DND-41 (cell line): ENCODE measurements around the gene OR6B2.

ENCODE experiments used
- ATAC-seq: fragments of 200-7000 bp; cut with Tn5 transposase; 3 replicates; pipeline ENCODE4 v1.9.1; 2021; ENCODE audit warnings: low read depth; ENCODE audit not compliant: insufficient read depth
- DNase-seq: peaks from one replicate; pipeline ENCODE4 v3.0.0-alpha.2; 2020
- H2AFZ ChIP-seq: 2 replicates; pipeline ENCODE4 v1.6.0; 2012; ENCODE audit warnings: low read depth, low read length
- H3K27ac ChIP-seq: 2 replicates; pipeline ENCODE4 v1.5.1; 2012; ENCODE audit warnings: low read length, inconsistent platforms
- H3K27me3 ChIP-seq: fragments of 200-600 bp; sonication (generic); 2 replicates; pipeline ENCODE4 v1.6.0; 2012; ENCODE audit warnings: low read length, mild to moderate bottlenecking, inconsistent platforms; ENCODE audit not compliant: insufficient read depth, poor library complexity
- H3K36me3 ChIP-seq: 2 replicates; pipeline ENCODE4 v1.5.1; 2012; ENCODE audit warnings: low read length, inconsistent platforms; ENCODE audit not compliant: insufficient read depth
- H3K4me1 ChIP-seq: 2 replicates; pipeline ENCODE4 v1.5.1; 2012; ENCODE audit warnings: mild to moderate bottlenecking, low read length; ENCODE audit not compliant: insufficient read depth
- H3K4me2 ChIP-seq: 2 replicates; pipeline ENCODE4 v1.6.0; 2012; ENCODE audit warnings: mild to moderate bottlenecking, moderate library complexity, low read length, inconsistent platforms; ENCODE audit not compliant: insufficient read depth
- H3K4me3 ChIP-seq, 2 experiments: fragments of 200-600 bp in 1 of 2; shearing (Covaris generic) in 1 of 2; 2 replicates each; pipeline ENCODE4 v1.5.1; 2012 to 2016; ENCODE audit warnings: inconsistent platforms in 2 of 2, low read length in 2 of 2, mild to moderate bottlenecking in 2 of 2, low read depth in 1 of 2, moderate library complexity in 1 of 2
- H3K79me2 ChIP-seq: 2 replicates; pipeline ENCODE4 v1.6.0; 2012; ENCODE audit warnings: low read length, inconsistent platforms; ENCODE audit not compliant: insufficient read depth
- H3K9ac ChIP-seq: 2 replicates; pipeline ENCODE4 v1.6.0; 2012; ENCODE audit warnings: low read depth, mild to moderate bottlenecking, inconsistent platforms, low read length, moderate library complexity
- H3K9me3 ChIP-seq: 2 replicates; pipeline ENCODE4 v1.5.1; 2012; ENCODE audit warnings: low read length, moderate library complexity, mild to moderate bottlenecking, inconsistent platforms; ENCODE audit not compliant: insufficient read depth, severe bottlenecking
- H4K20me1 ChIP-seq: 2 replicates; pipeline ENCODE4 v1.6.0; 2012; ENCODE audit warnings: low read length; ENCODE audit not compliant: insufficient read depth
- EZH2 ChIP-seq: IDR thresholded peaks from 3 replicates; pipeline ENCODE4 v1.6.1; 2012; ENCODE audit warnings: borderline replicate concordance, low read depth, mild to moderate bottlenecking, moderate library complexity, low read length, inconsistent platforms; ENCODE audit not compliant: severe bottlenecking
- TF ChIP-seq, protein P1 (sequence below): IDR thresholded peaks from 2 replicates; pipeline ENCODE4 v1.5.1; 2012; ENCODE audit warnings: borderline replicate concordance, low read length, moderate library complexity, mild to moderate bottlenecking; ENCODE audit not compliant: poor library complexity, severe bottlenecking; ENCODE audit errors: extremely low read depth

OR6B2 gene

DNA sequence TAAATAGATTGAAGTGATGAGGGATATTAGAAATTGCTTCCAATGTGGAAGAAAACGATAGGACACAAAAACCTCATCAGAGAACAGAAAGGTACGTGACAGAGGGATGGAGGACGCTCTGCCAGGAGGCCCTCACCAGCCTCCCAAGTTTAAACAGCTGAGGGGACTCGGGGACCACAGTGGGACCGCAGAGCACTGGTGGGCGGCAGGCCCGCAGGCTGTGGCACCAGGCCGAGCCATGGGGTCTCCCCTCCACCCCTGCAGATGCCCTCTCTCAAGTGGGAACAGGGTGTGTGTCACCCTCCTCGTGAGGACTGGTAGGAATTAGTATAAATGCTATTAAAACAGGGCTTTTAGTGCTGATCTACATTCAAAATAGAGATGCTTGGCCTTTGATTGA, 15.9 kb downstream of the OR6B2 start:
- TF ChIP-seq, protein P1, sequence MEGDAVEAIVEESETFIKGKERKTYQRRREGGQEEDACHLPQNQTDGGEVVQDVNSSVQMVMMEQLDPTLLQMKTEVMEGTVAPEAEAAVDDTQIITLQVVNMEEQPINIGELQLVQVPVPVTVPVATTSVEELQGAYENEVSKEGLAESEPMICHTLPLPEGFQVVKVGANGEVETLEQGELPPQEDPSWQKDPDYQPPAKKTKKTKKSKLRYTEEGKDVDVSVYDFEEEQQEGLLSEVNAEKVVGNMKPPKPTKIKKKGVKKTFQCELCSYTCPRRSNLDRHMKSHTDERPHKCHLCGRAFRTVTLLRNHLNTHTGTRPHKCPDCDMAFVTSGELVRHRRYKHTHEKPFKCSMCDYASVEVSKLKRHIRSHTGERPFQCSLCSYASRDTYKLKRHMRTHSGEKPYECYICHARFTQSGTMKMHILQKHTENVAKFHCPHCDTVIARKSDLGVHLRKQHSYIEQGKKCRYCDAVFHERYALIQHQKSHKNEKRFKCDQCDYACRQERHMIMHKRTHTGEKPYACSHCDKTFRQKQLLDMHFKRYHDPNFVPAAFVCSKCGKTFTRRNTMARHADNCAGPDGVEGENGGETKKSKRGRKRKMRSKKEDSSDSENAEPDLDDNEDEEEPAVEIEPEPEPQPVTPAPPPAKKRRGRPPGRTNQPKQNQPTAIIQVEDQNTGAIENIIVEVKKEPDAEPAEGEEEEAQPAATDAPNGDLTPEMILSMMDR, result no peak
- no peak for TF ChIP-seq EZH2
- Histone ChIP-seq H3K9ac (no peak overlapping the region), H3K4me2 (no peak overlapping the region), H3K9me3 (no peaks in the 10 kb centered on the region), H3K79me2 (peaks cover 19% of the 10 kb centered on the region; the same call in 1 of the 2 replicates), H3K27me3 (no peaks in the 10 kb centered on the region), H2AFZ (no peak overlapping the region), H3K36me3 (peaks cover 93% of the 10 kb centered on the region), H3K27ac (no peak overlapping the region), H3K4me1 (no peaks in the 10 kb centered on the region), H3K4me3 (no peak overlapping the region), H4K20me1 (0 out of 2 replicates have a peak, but pooled peaks cover 7% of the 10 kb centered on the region)
- ATAC-seq (no peak), DNase-seq (no peak)

DNA sequence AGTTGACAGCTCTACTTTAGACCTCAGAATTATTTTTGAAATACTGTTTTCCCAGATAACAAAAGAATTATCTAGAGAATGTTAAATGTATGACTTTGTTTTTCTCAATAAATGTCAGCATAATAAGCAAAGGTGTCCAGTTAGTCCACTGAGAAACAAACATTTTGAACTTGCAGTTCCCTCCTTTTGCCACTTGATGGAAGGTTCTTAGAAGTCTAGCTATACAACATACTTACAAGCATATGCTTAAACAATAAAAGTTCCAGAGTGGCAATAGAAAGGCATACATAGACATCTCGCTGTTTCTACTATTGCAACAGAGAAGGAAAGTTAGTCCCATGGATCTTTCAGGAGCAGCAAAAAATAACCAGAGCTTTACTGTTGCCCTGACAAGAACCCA, 16.9 kb downstream of the OR6B2 start:
- Histone ChIP-seq H3K4me3 (no peak overlapping the region), H3K27me3 (no peaks in the 10 kb centered on the region), H3K36me3 (peaks cover 95% of the 10 kb centered on the region), H3K9ac (no peak overlapping the region), H4K20me1 (0 out of 2 replicates have a peak, but pooled peaks cover 7% of the 10 kb centered on the region), H3K79me2 (peaks cover 18% of the 10 kb centered on the region; the same call in 1 of the 2 replicates), H3K4me1 (no peaks in the 10 kb centered on the region), H3K9me3 (no peaks in the 10 kb centered on the region), H3K27ac (no peak overlapping the region), H3K4me2 (no peak overlapping the region), H2AFZ (no peak overlapping the region)
- TF ChIP-seq, protein P1, result peak; percentile 25
- no peak for TF ChIP-seq EZH2
- DNase-seq (no peak), ATAC-seq (no peak; the same call in 2 of the 3 replicates)

DNA sequence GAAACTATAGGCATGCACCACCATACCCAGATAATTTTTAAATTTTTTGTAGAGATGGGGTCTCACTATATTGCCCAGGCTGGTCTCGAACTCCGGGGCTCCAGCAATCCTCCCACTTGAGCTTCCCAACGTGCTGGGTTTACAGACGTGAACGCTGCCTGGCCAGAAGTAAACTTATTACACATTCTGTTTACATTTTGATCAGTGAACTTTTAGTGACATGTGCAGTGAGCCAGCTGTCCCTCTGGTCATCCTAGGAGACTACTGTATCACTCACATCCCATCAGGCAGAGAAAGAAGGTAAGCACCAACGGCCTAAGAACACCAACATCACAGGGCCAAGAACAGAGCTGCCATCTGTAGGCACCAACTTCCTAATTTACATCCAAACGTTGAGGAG, 27.2 kb downstream of the OR6B2 start:
- H2AFZ ChIP-seq, result no peak overlapping the region
- no peaks in the 10 kb centered on the region for H3K27me3 ChIP-seq
- no peak overlapping the region for H3K9ac ChIP-seq
- TF ChIP-seq EZH2, result no peak
- TF ChIP-seq, protein P1, result no peak
- no peak overlapping the region for H3K4me3 ChIP-seq
- no peak overlapping the region for H3K4me2 ChIP-seq
- peaks cover 4% of the 10 kb centered on the region; the same call in 1 of the 2 replicates for H4K20me1 ChIP-seq
- 0 out of 2 replicates have a peak, but pooled peaks cover under 1% of the 10 kb centered on the region for H3K79me2 ChIP-seq
- ATAC-seq (no peak), DNase-seq (no peak)
- peaks cover 89% of the 10 kb centered on the region for H3K36me3 ChIP-seq
- no peaks in the 10 kb centered on the region for H3K4me1 ChIP-seq
- no peak overlapping the region for H3K27ac ChIP-seq
- no peaks in the 10 kb centered on the region for H3K9me3 ChIP-seq

DNA sequence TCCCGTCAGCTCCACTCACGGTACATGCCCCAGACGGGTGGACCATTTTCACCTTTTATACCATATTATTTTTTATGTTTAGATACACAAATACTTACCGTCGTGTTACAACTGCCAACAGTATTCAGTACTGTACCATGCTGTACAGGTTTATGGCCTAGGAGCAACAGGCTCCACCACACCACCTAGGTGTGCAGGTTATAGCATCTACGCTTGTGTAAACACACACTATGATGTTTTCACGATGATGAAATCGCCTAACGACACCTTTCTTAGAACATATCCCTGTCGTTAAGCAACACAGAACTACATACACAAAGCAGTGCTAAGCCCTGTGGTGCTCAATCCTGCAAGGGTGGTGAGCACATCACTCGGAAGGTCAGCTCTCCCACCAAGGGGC, 29.6 kb downstream of the OR6B2 start:
- no peaks in the 10 kb centered on the region for H4K20me1 ChIP-seq
- H3K9ac ChIP-seq, result no peak overlapping the region
- H3K36me3 ChIP-seq, result peaks cover 68% of the 10 kb centered on the region
- ATAC-seq (no peak), DNase-seq (no peak)
- H3K27ac ChIP-seq, result no peak overlapping the region
- H3K27me3 ChIP-seq, result no peaks in the 10 kb centered on the region
- no peaks in the 10 kb centered on the region for H3K9me3 ChIP-seq
- H3K4me1 ChIP-seq, result no peaks in the 10 kb centered on the region
- no peak overlapping the region for H2AFZ ChIP-seq
- H3K4me2 ChIP-seq, result no peak overlapping the region
- TF ChIP-seq, protein P1, result no peak
- TF ChIP-seq EZH2, result no peak
- H3K79me2 ChIP-seq, result peaks cover 5% of the 10 kb centered on the region; the same call in 1 of the 2 replicates
- H3K4me3 ChIP-seq, result no peak overlapping the region
